WTC11 (cell line): ENCODE measurements around the gene CSF1R. TPM values are rescaled to one million over a fixed set of nuclear protein-coding genes. Genes with fewer than 3 reads are reported as not detected.

Source experiments
- ATAC-seq: fragments of 200-7000 bp; cut with Tn5 transposase; 2 replicates; pipeline ENCODE4 v1.10.0; 2021; ENCODE audit warnings: mild to moderate bottlenecking, moderate library complexity
- CTCF ChIA-PET: fragments of 300-600 bp; sonication (Branson Sonifier 250); formaldehyde crosslinking; loops from one replicate; lab custom pipeline; 2021; ENCODE audit warnings: antibody characterized with exemption; lab: Charles Lee
- POLR2A ChIA-PET: fragments of 350-600 bp; sonication (Branson Sonifier 250); formaldehyde crosslinking; loops from one replicate; lab custom pipeline; 2021; ENCODE audit warnings: antibody characterized with exemption; lab: Charles Lee
- DNase-seq: peaks from one replicate; pipeline ENCODE4 v3.0.0; 2021; ENCODE audit warnings: low spot score
- H3K27ac Mint-ChIP-seq: 2 replicates; pipeline ENCODE4 v1.8.0; 2021; ENCODE audit warnings: mixed read lengths
- H3K27me3 Mint-ChIP-seq: 2 replicates; pipeline ENCODE4 v1.8.0; 2021; ENCODE audit warnings: low read depth, mild to moderate bottlenecking, moderate library complexity, mixed read lengths
- H3K36me3 Mint-ChIP-seq: 2 replicates; pipeline ENCODE4 v1.8.0; 2021; ENCODE audit warnings: mixed read lengths
- H3K4me1 Mint-ChIP-seq: 2 replicates; pipeline ENCODE4 v1.8.0; 2022; ENCODE audit warnings: mixed read lengths
- H3K4me3 Mint-ChIP-seq: 2 replicates; pipeline ENCODE4 v1.8.0; 2021; ENCODE audit warnings: mild to moderate bottlenecking, moderate library complexity, mixed read lengths
- H3K9me3 Mint-ChIP-seq: 2 replicates; pipeline ENCODE4 v1.8.0; 2021; ENCODE audit warnings: mixed read lengths
- ARID4B ChIP-seq: sonication (generic); formaldehyde crosslinking; IDR thresholded peaks from 2 replicates; pipeline ENCODE4 v1.8.0; 2023; ENCODE audit warnings: missing genetic modification reagents, mild to moderate bottlenecking, borderline replicate concordance
- ATF1 ChIP-seq: sonication (generic); formaldehyde crosslinking; IDR thresholded peaks from 2 replicates; pipeline ENCODE4 v1.8.1; 2023; ENCODE audit warnings: mild to moderate bottlenecking, moderate library complexity, missing genetic modification reagents
- CREM ChIP-seq: sonication (generic); formaldehyde crosslinking; IDR thresholded peaks from 2 replicates; pipeline ENCODE4 v1.8.1; 2022; ENCODE audit warnings: mild to moderate bottlenecking, missing genetic modification reagents, moderate library complexity
- CTCF ChIP-seq: fragments of 200-600 bp; IDR thresholded peaks from 2 replicates; pipeline ENCODE4 v1.8.0; 2022; ENCODE audit warnings: antibody characterized with exemption
- ELF4 ChIP-seq: sonication (generic); formaldehyde crosslinking; IDR thresholded peaks from 2 replicates; pipeline ENCODE4 v1.8.1; 2022; ENCODE audit warnings: low read depth, mild to moderate bottlenecking, moderate library complexity, missing genetic modification reagents
- EMX1 ChIP-seq: fragments of 250-450 bp; sonication (Bioruptor Pico); IDR thresholded peaks from 2 replicates; pipeline ENCODE4 v1.8.0; 2021; ENCODE audit warnings: mild to moderate bottlenecking
- ESRRA ChIP-seq: sonication (generic); formaldehyde crosslinking; IDR thresholded peaks from 2 replicates; pipeline ENCODE4 v1.8.1; 2022; ENCODE audit warnings: mild to moderate bottlenecking, missing genetic modification reagents, borderline replicate concordance
- GTF2I ChIP-seq: fragments of 250-450 bp; sonication (Bioruptor Pico); conservative IDR thresholded peaks from 2 replicates; pipeline ENCODE4 v1.4.0; 2021; ENCODE audit warnings: mild to moderate bottlenecking
- HMGA2 ChIP-seq: fragments of 250-450 bp; sonication (Bioruptor Pico); IDR thresholded peaks from 2 replicates; pipeline ENCODE4 v1.4.0; 2021; ENCODE audit warnings: mild to moderate bottlenecking, moderate library complexity
- IRF1 ChIP-seq: sonication (generic); formaldehyde crosslinking; IDR thresholded peaks from 2 replicates; pipeline ENCODE4 v1.8.0; 2023; ENCODE audit warnings: missing genetic modification reagents
- IRF2 ChIP-seq: sonication (generic); formaldehyde crosslinking; IDR thresholded peaks from 2 replicates; pipeline ENCODE4 v1.8.0; 2022; ENCODE audit warnings: low read depth, missing genetic modification reagents, borderline replicate concordance
- KAT7 ChIP-seq: sonication (generic); formaldehyde crosslinking; IDR thresholded peaks from 2 replicates; pipeline ENCODE4 v1.8.1; 2023; ENCODE audit warnings: missing genetic modification reagents, mild to moderate bottlenecking, borderline replicate concordance
- NFYB ChIP-seq: sonication (generic); formaldehyde crosslinking; conservative IDR thresholded peaks from 2 replicates; pipeline ENCODE4 v1.8.0; 2022; ENCODE audit warnings: low read depth, missing genetic modification reagents
- SOX15 ChIP-seq: fragments of 250-450 bp; sonication (Bioruptor Pico); IDR thresholded peaks from 2 replicates; pipeline ENCODE4 v1.9.0; 2021; ENCODE audit warnings: mild to moderate bottlenecking
- TCF7 ChIP-seq: sonication (generic); formaldehyde crosslinking; IDR thresholded peaks from 2 replicates; pipeline ENCODE4 v1.8.0; 2022; ENCODE audit warnings: mild to moderate bottlenecking, low read depth, missing genetic modification reagents, moderate library complexity
- ZMAT4 ChIP-seq: fragments of 250-450 bp; sonication (Bioruptor Pico); IDR thresholded peaks from 2 replicates; pipeline ENCODE4 v1.9.0; 2021; ENCODE audit warnings: mild to moderate bottlenecking
- ZNF121 ChIP-seq: sonication (generic); formaldehyde crosslinking; IDR thresholded peaks from 2 replicates; pipeline ENCODE4 v1.8.0; 2023; ENCODE audit warnings: missing genetic modification reagents
- ZNF138 ChIP-seq: sonication (generic); formaldehyde crosslinking; conservative IDR thresholded peaks from 2 replicates; pipeline ENCODE4 v1.8.1; 2022; ENCODE audit warnings: mild to moderate bottlenecking, moderate library complexity, missing genetic modification reagents
- ZNF219 ChIP-seq: sonication (generic); formaldehyde crosslinking; IDR thresholded peaks from 2 replicates; pipeline ENCODE4 v1.8.0; 2023; ENCODE audit warnings: missing genetic modification reagents, mild to moderate bottlenecking, borderline replicate concordance
- ZNF396 ChIP-seq: fragments of 250-450 bp; sonication (Bioruptor Pico); IDR thresholded peaks from 2 replicates; pipeline ENCODE4 v1.8.0; 2021; ENCODE audit warnings: mild to moderate bottlenecking, moderate library complexity, borderline replicate concordance
- ZSCAN18 ChIP-seq: fragments of 250-450 bp; sonication (Bioruptor Pico); IDR thresholded peaks from 2 replicates; pipeline ENCODE4 v2.1.2; 2022; ENCODE audit warnings: mild to moderate bottlenecking, moderate library complexity
- total RNA-seq: library from RNA; stranded (reverse); gene quantifications from 3 replicates; pipeline ENCODE4 v1.2.3, GENCODE V29; 2021

CSF1R gene
- total RNA-seq, 1 experiment from 2014 or later = 0.20 TPM

- ChIA-PET POLR2A (no interaction called here), CTCF (interaction anchor here (0.6 to 1.2 kb wide), 2 partner anchors 44 to 412 kb away, joined by 3 to 4 read pairs; no protein-coding TSS in a partner anchor)
- DNase-seq = no peak
- H3K9me3 Mint-ChIP-seq = no peaks in the 10 kb centered on the region
- no peak overlapping the region for H3K27ac Mint-ChIP-seq
- no peak for TF ChIP-seq ESRRA
- 0 out of 2 replicates have a peak, but pooled peaks have one; percentile 51 for TF ChIP-seq GTF2I (CRISPR knock-in tag)
- TF ChIP-seq, all 79 proteins: peak for 1
- no peak for ATAC-seq
- Mint-ChIP-seq H3K4me1 (peaks cover 11% of the 10 kb centered on the region), H3K27me3 (no peaks in the 10 kb centered on the region), H3K4me3 (no peak overlapping the region), H3K36me3 (no peaks in the 10 kb centered on the region)
Observed at GRCh38 chr5:150077996-150078801, 8.2 kb downstream of the CSF1R start.

- no peaks in the 10 kb centered on the region for H3K36me3 Mint-ChIP-seq
- H3K27ac Mint-ChIP-seq = no peak overlapping the region
- TF ChIP-seq IRF2 (no peak), ZMAT4 (CRISPR knock-in tag) (no peak), ZNF121 (CRISPR knock-in tag) (no peak), ZSCAN18 (CRISPR knock-in tag) (no peak), KAT7 (CRISPR knock-in tag) (no peak), HMGA2 (CRISPR knock-in tag) (no peak), ZNF219 (no peak), ZNF396 (CRISPR knock-in tag) (no peak), SOX15 (CRISPR knock-in tag) (no peak), ARID4B (CRISPR knock-in tag) (no peak), CREM (no peak), NFYB (CRISPR knock-in tag) (no peak), EMX1 (CRISPR knock-in tag) (no peak)
- H3K4me1 Mint-ChIP-seq = peaks cover 2% of the 10 kb centered on the region
- no peak overlapping the region for H3K4me3 Mint-ChIP-seq
- no peak for DNase-seq
- no peaks in the 10 kb centered on the region for H3K9me3 Mint-ChIP-seq
- no peaks in the 10 kb centered on the region for H3K27me3 Mint-ChIP-seq
- CTCF ChIA-PET = interaction anchor here (1.2 kb wide), 1 partner anchor 45 kb away, joined by 3 read pairs; no protein-coding TSS in a partner anchor
- no peak for ATAC-seq
- POLR2A ChIA-PET = no interaction called here
Observed at GRCh38 chr5:150077060-150077459, 9.3 kb downstream of the CSF1R start.

- H3K27me3 Mint-ChIP-seq = no peaks in the 10 kb centered on the region
- no peaks in the 10 kb centered on the region for H3K9me3 Mint-ChIP-seq
- H3K4me1 Mint-ChIP-seq = no peaks in the 10 kb centered on the region
- ChIA-PET CTCF (interaction anchor here (0.6 to 1.6 kb wide), 10 partner anchors 12 to 178 kb away, joined by 3 to 12 read pairs (median 3); partner anchors contain the start of gene PDGFRB), POLR2A (no interaction called here)
- no peak overlapping the region for H3K27ac Mint-ChIP-seq
- no peak for DNase-seq
- H3K36me3 Mint-ChIP-seq = no peaks in the 10 kb centered on the region
- no peak overlapping the region for H3K4me3 Mint-ChIP-seq
- ATAC-seq = peak; percentile 64
- TF ChIP-seq ZNF121 (CRISPR knock-in tag) = no peak
- TF ChIP-seq ATF1 (CRISPR knock-in tag) = no peak
- no peak for TF ChIP-seq TCF7 (CRISPR knock-in tag)
- TF ChIP-seq CTCF = no peak
- no peak for TF ChIP-seq ZNF138
- TF ChIP-seq IRF1 (CRISPR knock-in tag) = no peak
- TF ChIP-seq ZSCAN18 (CRISPR knock-in tag) = no peak
- TF ChIP-seq ELF4 (CRISPR knock-in tag) = no peak
Observed at GRCh38 chr5:150075806-150076205, 10.5 kb downstream of the CSF1R start.
